Liver (tissue), 9 donors: ENCODE results near the gene VNN1. TPM values are rescaled to one million over a fixed set of nuclear protein-coding genes. Genes with fewer than 3 reads are reported as not detected.
A peak's percentile ranks its signal among the peaks of the same experiment; 100 is the strongest.

Experiments used
- DNase-seq: peaks from one replicate; pipeline ENCODE4 v3.0.0-alpha.2; 2017; ENCODE audit warnings: low spot score
- H3K27ac ChIP-seq, 2 donors: one replicate each; pipeline ENCODE4 v1.7.0; 2013; ENCODE audit warnings: inconsistent platforms in 2 of 2, low read length in 2 of 2, control low read depth in 1 of 2, low read depth in 1 of 2, mild to moderate bottlenecking in 1 of 2
- H3K27me3 ChIP-seq, 4 donors: one replicate each; pipeline versions ENCODE4 v1.6.1 to v1.7.0; 2013; ENCODE audit warnings: low read length in 3 of 4, inconsistent platforms in 1 of 4, mild to moderate bottlenecking in 1 of 4, moderate library complexity in 1 of 4; ENCODE audit not compliant: control insufficient read depth in 4 of 4, insufficient read depth in 4 of 4
- H3K36me3 ChIP-seq, 4 donors: one replicate each; pipeline versions ENCODE4 v1.6.1 to v1.7.0; 2013; ENCODE audit warnings: low read length in 3 of 4, mild to moderate bottlenecking in 3 of 4, low read depth in 1 of 4, moderate library complexity in 1 of 4; ENCODE audit not compliant: control insufficient read depth in 4 of 4, insufficient read depth in 3 of 4
- H3K4me1 ChIP-seq, 4 donors: one replicate each; pipeline versions ENCODE4 v1.6.1 to v1.7.0; 2013; ENCODE audit warnings: low read length in 3 of 4, mild to moderate bottlenecking in 3 of 4, moderate library complexity in 1 of 4; ENCODE audit not compliant: control insufficient read depth in 4 of 4, insufficient read depth in 4 of 4
- H3K4me3 ChIP-seq, 3 donors: one replicate each; pipeline versions ENCODE4 v1.6.1 to v1.7.0; 2013; ENCODE audit warnings: low read length in 3 of 3, control low read depth in 1 of 3, low read depth in 1 of 3, mild to moderate bottlenecking in 1 of 3
- H3K9ac ChIP-seq, 2 donors: one replicate each; pipeline ENCODE4 v1.7.0; 2013; ENCODE audit warnings: low read length in 2 of 2, mild to moderate bottlenecking in 2 of 2, moderate library complexity in 2 of 2, control low read depth in 1 of 2, low read depth in 1 of 2
- H3K9me3 ChIP-seq, 4 donors: one replicate each; pipeline versions ENCODE4 v1.6.1 to v1.7.0; 2013; ENCODE audit warnings: low read length in 3 of 4; ENCODE audit not compliant: control insufficient read depth in 4 of 4
- ATF3 ChIP-seq: IDR thresholded peaks from 2 replicates; pipeline ENCODE4 v1.6.1; 2016; ENCODE audit warnings: antibody characterized with exemption
- CTCF ChIP-seq: fragments of 150-350 bp; IDR thresholded peaks from 2 replicates; pipeline ENCODE4 v1.5.1; 2017; ENCODE audit warnings: improper control_type of control experiment, low read depth, low read length; ENCODE audit not compliant: missing input control
- EGR1 ChIP-seq, 2 donors: IDR thresholded peaks; 2 replicates each; pipeline ENCODE4 v1.6.1; 2016 to 2018; ENCODE audit warnings: antibody characterized with exemption in 2 of 2, low read depth in 2 of 2
- FOXA1 ChIP-seq: IDR thresholded peaks from 2 replicates; pipeline ENCODE4 v1.6.1; 2016; ENCODE audit warnings: antibody characterized with exemption
- FOXA2 ChIP-seq: IDR thresholded peaks from 2 replicates; pipeline ENCODE4 v1.6.1; 2016; ENCODE audit warnings: antibody characterized with exemption
- GABPA ChIP-seq, 2 donors: IDR thresholded peaks in 1 of 2; conservative IDR thresholded peaks in 1 of 2; 2 replicates each; pipeline ENCODE4 v1.6.1; 2016; ENCODE audit warnings: antibody characterized with exemption in 2 of 2, mild to moderate bottlenecking in 1 of 2, moderate library complexity in 1 of 2
- HNF4A ChIP-seq, 2 donors: conservative IDR thresholded peaks; 2 replicates each; pipeline ENCODE4 v1.6.1; 2016; ENCODE audit warnings: antibody characterized with exemption in 2 of 2, mild to moderate bottlenecking in 2 of 2
- HNF4G ChIP-seq: IDR thresholded peaks from 2 replicates; pipeline ENCODE4 v1.6.1; 2016; ENCODE audit warnings: antibody characterized with exemption
- JUND ChIP-seq, 2 donors: IDR thresholded peaks; 2 replicates each; pipeline ENCODE4 v1.6.1; 2016; ENCODE audit warnings: antibody characterized with exemption in 2 of 2
- MAX ChIP-seq: IDR thresholded peaks from 2 replicates; pipeline ENCODE4 v1.6.1; 2016; ENCODE audit warnings: antibody characterized with exemption
- RAD21 ChIP-seq, 2 donors: IDR thresholded peaks; 2 replicates each; pipeline ENCODE4 v1.6.1; 2016; ENCODE audit warnings: antibody characterized with exemption in 2 of 2, mild to moderate bottlenecking in 2 of 2
- REST ChIP-seq: IDR thresholded peaks from 2 replicates; pipeline ENCODE4 v1.6.1; 2016; ENCODE audit warnings: antibody characterized with exemption, mild to moderate bottlenecking
- RXRA ChIP-seq, 2 donors: IDR thresholded peaks; 2 replicates each; pipeline ENCODE4 v1.6.1; 2017 to 2018; ENCODE audit warnings: antibody characterized with exemption in 2 of 2, mild to moderate bottlenecking in 1 of 2
- SP1 ChIP-seq: IDR thresholded peaks from 2 replicates; pipeline ENCODE4 v1.6.1; 2018; ENCODE audit warnings: antibody characterized with exemption, mild to moderate bottlenecking
- YY1 ChIP-seq: IDR thresholded peaks from 2 replicates; pipeline ENCODE4 v1.6.1; 2016; ENCODE audit warnings: antibody characterized with exemption, mild to moderate bottlenecking
- ZBTB33 ChIP-seq: IDR thresholded peaks from 2 replicates; pipeline ENCODE4 v1.6.1; 2016; ENCODE audit warnings: antibody characterized with exemption
- WGBS: extraction: QIAGEN DNeasy Blood & Tissue Kit; methylation state at CpG from one replicate; pipeline ENCODE4 v1.1.7; 2013; 5-methylcytosine and 5-hydroxymethylcytosine counted together
- polyA plus RNA-seq, 2 donors: library from polyadenylated mRNA; stranded (reverse) in 1 of 2; unstranded in 1 of 2; fragments of 200-250 nt in 1 of 2; fragments of >200 nt in 1 of 2; fragmentation: Nextera tagmentation in 1 of 2; extraction: Ambion mirVana in 1 of 2; gene quantifications; one replicate each; pipeline versions ENCODE4 v1.2.1 to v1.2.3, GENCODE V29; 2013 to 2015
- total RNA-seq, 2 donors: library from RNA; depleted of rRNA; stranded (reverse); fragments of >200 nt; gene quantifications; one replicate each; pipeline ENCODE4 v1.2.3, GENCODE V29; 2014
- donor health status: healthy.
- donor health status: healthy.
- donor health status: healthy.
- donor health status: healthy.
- donor health status: healthy.

The VNN1 gene
- total and polyA plus RNA-seq, 4 donors, result 2.7 to 132 (median 58.8) TPM

GRCh38 chr6:132715204-132715603 lies 1.3 kb upstream of the VNN1 start:
- peak overlapping the region; percentile 72 to 93 for H3K27ac ChIP-seq
- 57% methylated on average over 5 of the region's 5 CpGs for whole genome bisulfite sequencing
- H3K27me3 ChIP-seq, result no peaks in the 10 kb centered on the region
- peaks cover 6 to 53% (median 20%) of the 10 kb centered on the region in 4 donors for H3K4me1 ChIP-seq
- H3K4me3 ChIP-seq, result no peak overlapping the region
- H3K9me3 ChIP-seq, result no peaks in the 10 kb centered on the region
- peak; percentile 44 to 58 for TF ChIP-seq HNF4A (conservative IDR thresholded peaks at IDR 0.05)
- no peak for TF ChIP-seq FOXA2
- TF ChIP-seq YY1, result peak; percentile 38
- peak in 1 of 2 donors; percentile 46 for TF ChIP-seq RXRA (IDR thresholded peaks at IDR 0.05)
- peak; percentile 86 to 88 for TF ChIP-seq RAD21 (IDR thresholded peaks at IDR 0.05)
- peak; percentile 49 for TF ChIP-seq CTCF
- TF ChIP-seq FOXA1, result no peak
- TF ChIP-seq SP1, result peak; percentile 28
- no peaks in the 10 kb centered on the region for H3K36me3 ChIP-seq
- H3K9ac ChIP-seq, result peak overlapping the region in 1 of 2 donors; percentile 18
- no peak for DNase-seq

GRCh38 chr6:132714160-132714559 lies 305 bp upstream of the VNN1 start:
- H3K36me3 ChIP-seq, result peaks cover 0 to 2% (median 0%) of the 10 kb centered on the region in 4 donors
- TF ChIP-seq ATF3 (peak; percentile 1), REST (no peak), HNF4G (no peak), ZBTB33 (no peak), GABPA (IDR thresholded peaks at IDR 0.05 in 1 of 2, conservative IDR thresholded peaks at IDR 0.05 in 1 of 2) (no peak), JUND (IDR thresholded peaks at IDR 0.05) (peak in 1 of 2 donors; percentile 6), YY1 (no peak), FOXA2 (no peak), RAD21 (IDR thresholded peaks at IDR 0.05) (no peak), EGR1 (IDR thresholded peaks at IDR 0.05; ENCODE audit: low read depth in 2 of 2) (peak in 1 of 2 donors; percentile 9), MAX (no peak), RXRA (IDR thresholded peaks at IDR 0.05) (peak; percentile 0 to 19), FOXA1 (no peak), CTCF (no peak), SP1 (no peak)
- WGBS, result 48% methylated on average over 3 of the region's 3 CpGs
- peaks cover 4 to 45% (median 17%) of the 10 kb centered on the region in 4 donors for H3K4me1 ChIP-seq
- peak overlapping the region in 1 of 2 donors; percentile 87 for H3K9ac ChIP-seq
- peak overlapping the region; percentile 93 to 96 for H3K27ac ChIP-seq
- no peaks in the 10 kb centered on the region for H3K27me3 ChIP-seq
- H3K9me3 ChIP-seq, result no peaks in the 10 kb centered on the region
- no peak for DNase-seq
- peak overlapping the region in 1 of 3 donors; percentile 15 for H3K4me3 ChIP-seq
